Mesenteric fat pad (tissue), 1 donor: ENCODE results near the gene TNKS2. TPM values are rescaled to one million over a fixed set of nuclear protein-coding genes. Genes with fewer than 3 reads are reported as not detected.
"Not testable (repeated sequence)": the region's sequence is repeated elsewhere in the genome, so short reads cannot be mapped to it uniquely, and the experiment has no call there.

Experiments used
- DNase-seq: peaks from one replicate; pipeline ENCODE4 v3.0.0-alpha.2; 2020; ENCODE audit warnings: low spot score
- total RNA-seq: library from RNA; stranded (reverse); fragmentation: NEBNext Ultra II Directional; extraction: Animal tissue kit (Norgen Biotek cat#: 25700); gene quantifications from one replicate; pipeline ENCODE4 v1.2.1, GENCODE V29; 2021
- donor health status: DM: yes; HTN: yes; CAD: no.

TNKS2 gene
- total RNA-seq, 1 donor from 2014 or later: 33.7 TPM

DNA sequence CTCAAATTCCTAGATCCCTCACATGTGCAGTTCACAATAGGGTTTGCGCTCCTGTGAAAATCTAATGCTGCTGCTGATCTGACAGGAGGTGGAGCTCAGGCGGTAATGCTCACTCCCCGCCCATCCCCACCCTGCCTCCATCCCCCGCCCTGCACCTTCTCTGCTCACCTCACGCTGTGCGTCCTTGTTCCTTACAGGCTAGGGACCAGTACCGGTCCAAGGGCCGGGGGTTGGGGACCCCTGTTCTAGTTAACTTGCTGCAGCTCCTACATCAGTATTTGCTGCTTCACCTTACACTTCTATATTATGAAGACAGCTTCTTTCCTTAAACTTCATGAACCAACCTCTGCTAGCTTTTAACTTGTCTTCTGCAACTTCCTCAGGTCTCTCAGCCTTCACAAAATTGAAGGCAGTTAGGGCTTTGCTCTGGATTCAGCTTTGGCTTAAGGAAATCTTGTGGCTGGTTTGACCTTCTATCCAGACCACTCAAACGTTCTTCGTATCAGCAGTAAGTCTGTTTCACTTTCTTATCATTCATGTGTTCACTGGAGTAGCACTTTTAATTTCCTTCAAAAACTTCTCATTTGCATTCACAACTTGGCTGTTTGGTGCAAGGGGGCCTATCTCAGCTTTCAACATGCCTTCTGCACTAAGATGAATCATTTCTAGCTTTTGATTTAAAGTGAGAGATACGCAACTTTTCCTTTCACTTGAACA is 1.7 kb upstream of the TNKS2 start:
- DNase-seq: no peak

- DNase-seq: no peak
Observed at GRCh38 chr10:91797048-91797690, 1.1 kb upstream of the TNKS2 start.

- no peak for DNase-seq
Observed at GRCh38 chr10:91798649-91799611, 704 bp downstream of the TNKS2 start.

GRCh38 chr10:91799612-91799975 is 1.4 kb downstream of the TNKS2 start:
- no peak for DNase-seq

GRCh38 chr10:91800182-91800581 is 2.0 kb downstream of the TNKS2 start:
- DNase-seq: no peak

DNA sequence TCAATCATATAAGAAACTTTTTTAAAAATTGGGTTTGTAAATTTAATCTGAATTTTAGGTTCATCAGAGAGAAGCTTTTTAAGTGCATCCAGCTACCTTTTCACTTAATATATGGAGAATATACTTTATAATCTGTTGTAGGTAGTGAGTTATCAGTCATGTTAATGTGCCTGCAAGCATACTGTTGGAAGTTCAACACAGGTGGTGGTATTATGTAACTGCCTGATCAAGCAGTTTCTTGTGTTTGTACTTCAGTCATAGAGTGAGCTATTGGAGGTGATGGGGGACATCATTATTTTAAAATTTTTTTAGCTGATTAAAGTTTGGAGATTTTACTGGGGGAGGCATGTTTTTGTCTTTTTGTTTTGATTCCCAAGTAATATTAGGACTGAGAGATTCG is 2.5 kb downstream of the TNKS2 start:
- no peak for DNase-seq

DNA sequence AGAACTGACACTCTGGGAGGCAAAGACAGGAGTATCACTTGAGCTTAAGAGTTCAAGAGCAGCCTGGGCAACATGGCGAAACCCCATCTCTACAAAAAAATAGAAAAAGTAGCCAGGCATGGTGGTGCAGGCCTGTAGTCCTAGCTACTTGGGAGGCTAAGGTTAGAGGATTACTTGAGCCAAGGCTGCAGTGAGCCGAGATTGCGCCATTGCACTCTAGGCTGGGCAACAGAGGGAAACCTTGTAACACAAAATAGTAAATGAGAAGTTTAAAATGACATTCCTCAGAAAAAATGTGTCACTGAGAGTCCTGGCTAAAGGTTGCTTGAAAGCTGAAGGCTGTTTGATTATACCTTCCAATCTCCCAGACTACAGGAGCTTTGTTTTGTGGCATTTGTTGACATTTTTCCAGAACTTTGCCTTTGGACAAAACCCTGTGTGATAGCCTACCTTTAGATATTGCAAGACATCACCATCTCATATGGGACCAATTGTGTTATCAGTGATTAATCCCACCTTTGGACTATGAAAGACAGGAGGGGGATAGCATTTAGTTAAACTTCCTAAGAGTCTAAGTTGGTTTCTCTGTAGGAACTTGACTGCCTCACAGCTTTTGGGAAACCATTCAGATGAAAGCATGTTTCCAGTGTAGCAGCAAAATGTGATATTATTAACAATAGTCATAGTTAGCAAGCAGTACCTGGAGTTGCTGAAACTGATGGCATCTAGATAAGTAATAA is 5.3 kb downstream of the TNKS2 start:
- DNase-seq: no peak

DNA sequence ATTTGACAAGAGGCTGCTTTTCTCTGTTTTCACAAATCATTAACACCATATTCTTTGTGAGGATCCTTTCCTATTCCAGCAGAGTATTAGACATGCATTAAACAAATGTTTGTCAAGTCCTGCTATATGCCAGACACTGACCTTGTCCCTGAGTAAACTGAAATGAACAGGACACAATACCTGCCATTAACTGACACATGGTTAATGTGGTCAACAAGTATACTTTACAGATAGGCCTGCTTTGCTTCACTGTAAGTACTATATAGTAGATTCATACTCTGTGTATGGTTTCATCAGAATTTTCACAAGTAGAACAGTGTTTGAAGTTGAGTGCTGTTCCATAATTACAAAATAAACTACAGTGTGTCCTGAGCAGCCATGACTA is 5.9 kb downstream of the TNKS2 start:
- DNase-seq: no peak

DNA sequence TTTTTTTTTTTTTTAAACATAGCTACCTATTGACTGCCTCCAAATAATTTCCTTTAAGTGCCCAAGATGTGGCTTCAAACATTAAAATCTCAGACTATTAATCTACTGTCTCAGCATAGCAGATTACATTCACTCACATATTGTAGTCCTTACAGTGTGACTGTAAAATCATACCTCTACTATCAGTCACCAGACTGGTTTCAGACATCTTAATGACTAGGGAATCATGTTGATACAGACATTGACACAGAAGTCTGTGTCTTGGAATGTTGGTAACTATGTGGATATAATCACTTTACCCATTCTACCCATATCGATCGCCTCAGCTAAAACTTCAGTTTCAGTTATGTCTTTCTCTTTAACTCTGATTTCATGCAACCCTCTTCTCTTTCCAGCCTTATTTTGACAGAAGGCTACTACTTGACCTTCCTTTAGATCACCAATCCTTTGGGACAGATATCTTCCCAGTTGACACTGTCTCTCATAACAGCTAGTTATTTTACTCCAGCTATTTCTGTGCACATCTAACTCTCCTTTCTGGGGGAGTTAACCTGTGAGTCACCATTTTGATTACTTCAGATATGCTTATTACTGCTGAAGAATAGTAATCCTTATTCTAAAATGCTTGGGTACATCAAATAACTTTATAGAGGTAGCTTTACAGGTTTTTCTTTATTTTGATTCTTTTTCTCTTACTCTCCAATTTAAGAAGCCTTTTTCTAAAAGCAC is 7.0 kb downstream of the TNKS2 start:
- no peak for DNase-seq

- not testable (repeated sequence) for DNase-seq
Observed at GRCh38 chr10:91807264-91807663, 9.0 kb downstream of the TNKS2 start.

DNA sequence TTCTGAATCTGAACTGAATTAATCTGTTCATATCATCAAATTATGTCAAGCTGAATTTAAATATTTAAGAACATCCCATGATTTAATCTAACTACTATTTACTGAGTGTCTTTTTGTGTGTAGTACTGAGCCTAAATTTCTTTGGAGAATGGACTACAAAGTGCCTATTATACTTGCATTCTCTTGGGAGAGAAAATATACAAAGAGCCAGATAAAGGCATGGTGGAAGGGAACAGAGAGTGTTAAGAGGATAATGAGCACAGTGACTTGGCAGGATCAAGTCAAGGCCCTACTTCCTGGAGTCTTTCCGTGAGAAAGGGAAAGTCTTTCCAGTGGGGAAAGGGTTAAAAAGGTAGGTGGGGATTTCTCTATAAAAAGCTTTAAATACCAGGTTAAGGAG is 15.0 kb downstream of the TNKS2 start:
- no peak for DNase-seq

DNA sequence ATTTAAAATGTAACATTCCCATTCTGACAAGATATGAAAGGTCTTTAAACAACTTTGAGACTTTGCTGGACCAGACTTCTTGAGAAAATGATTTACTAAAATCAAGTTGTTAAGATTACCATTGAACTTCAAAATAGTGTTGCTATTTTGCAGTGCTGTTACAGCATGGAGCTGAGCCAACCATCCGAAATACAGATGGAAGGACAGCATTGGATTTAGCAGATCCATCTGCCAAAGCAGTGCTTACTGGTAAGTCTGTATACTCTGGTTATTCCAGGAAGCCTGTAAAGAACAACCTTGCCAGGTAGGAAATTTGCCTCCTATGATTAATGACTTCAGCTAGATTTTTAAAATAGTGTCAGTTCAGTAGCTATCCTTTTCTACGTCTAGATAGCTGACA is 18.8 kb downstream of the TNKS2 start:
- DNase-seq: no peak

DNA sequence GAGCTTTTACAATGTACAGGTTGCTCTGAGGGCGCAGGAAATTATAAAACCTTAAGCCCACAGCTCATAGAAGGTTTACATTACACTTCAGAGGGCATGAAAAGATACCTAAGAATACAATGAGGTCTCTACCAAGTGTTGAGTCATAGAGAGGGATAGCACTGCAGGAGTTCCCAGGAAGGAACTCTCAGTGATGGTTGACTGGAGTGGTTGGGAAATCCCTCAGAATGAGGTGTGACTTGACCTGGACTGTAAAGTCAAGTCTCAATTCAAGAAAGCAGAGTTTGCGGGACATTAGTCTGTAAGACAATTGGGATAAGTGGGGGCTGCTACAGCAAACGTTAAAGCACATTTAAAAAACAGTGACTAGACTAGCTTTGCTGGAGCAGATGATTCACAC is 21.9 kb downstream of the TNKS2 start:
- DNase-seq: no peak

GRCh38 chr10:91824076-91824475 is 25.9 kb downstream of the TNKS2 start:
- DNase-seq: no peak

- DNase-seq: no peak
Observed at GRCh38 chr10:91829268-91829667, 31.0 kb downstream of the TNKS2 start.

- no peak for DNase-seq
Observed at GRCh38 chr10:91838199-91838598, 40.0 kb downstream of the TNKS2 start.

DNA sequence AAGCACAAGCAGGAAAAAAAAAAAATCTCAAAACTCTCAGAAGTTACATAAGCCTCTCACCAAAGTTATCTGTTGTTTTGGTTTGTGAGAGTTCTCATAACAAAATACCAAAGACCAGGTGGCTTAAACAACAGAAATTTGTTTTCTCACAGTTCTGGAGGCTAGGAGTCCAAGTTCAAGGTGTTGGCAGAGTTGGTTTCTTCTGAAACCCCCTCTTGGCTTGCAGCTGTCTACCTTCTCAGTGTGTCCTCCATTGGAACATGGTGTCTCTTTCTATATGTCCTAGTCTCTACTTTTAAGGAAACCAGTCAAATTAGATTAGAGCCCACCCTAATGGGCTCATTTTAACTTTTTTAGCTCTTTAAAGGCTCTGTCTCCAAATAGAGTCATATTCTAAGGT is 44.9 kb downstream of the TNKS2 start:
- DNase-seq: no peak

DNA sequence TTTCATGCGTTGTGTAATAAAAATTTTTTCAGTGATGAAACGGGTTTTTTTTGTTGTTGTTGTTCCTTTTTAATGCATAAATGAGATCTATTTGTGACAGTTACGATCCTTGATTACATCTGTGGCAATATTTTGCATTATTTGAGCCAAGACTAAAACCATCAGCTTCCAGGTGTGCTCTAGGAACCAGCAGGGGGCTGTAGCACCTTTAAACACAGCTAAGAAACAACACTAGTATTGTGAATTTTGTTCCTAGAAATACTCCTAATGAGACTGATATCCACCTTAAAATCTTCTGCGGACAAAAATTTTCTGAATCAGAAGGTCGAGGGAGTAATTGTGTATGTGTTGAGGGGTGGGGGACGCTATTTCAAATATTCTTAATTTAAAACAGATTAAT is 58.4 kb downstream of the TNKS2 start:
- no peak for DNase-seq

DNA sequence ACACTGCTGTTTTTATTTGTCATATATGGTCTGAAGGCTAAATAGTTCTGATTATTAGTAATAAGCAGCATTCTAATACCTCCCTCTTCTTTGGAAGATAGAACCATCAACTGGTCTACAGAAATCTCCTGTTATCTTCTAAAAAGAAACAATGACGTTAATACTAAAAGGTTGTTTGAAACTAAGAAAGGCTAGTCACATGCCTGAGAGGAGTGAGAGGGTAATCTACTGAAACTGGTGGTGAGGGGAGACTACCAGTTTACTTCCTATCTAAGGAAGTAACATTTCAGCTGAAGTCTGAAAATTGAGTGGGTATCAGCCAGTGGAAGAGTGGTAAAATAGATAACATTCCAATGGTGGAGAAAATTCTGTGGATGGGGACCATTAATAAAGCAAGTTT is 62.7 kb downstream of the TNKS2 start:
- no peak for DNase-seq

DNA sequence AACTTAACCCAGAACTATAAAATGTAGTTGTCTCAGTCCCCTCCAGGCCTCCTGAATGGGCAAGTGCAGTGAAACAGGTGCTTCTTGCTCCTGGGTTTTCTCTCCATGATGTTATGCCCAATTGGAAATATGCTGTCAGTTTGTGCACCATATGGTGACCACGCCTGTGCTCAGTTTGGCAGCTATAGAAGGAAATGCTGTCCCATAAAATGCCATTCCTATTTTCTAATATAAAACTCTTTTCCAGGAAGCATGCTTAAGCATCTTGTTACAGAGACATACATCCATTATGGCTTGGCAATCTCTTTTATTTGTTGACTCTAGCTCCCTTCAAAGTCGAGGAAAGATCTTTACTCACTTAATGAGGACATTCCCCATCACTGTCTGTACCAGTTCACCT is 65.9 kb downstream of the TNKS2 start:
- no peak for DNase-seq

DNA sequence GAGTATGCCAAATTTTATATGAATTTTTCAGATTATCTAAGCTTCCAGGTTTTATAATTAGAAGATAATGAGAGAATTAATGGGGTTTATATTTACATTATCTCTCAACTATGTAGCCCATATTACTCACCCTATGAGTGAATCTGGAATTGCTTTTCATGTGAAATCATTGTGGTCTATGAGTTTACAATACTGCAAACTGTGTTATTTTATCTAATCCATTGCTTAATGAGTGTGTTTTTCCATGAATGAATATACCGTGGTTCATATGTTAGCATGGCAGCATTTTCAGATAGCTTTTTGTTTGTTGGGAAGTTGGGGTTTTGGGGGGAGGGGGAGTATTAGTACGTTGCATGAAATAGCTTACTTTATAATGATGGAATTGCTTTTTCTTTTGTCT is 66.5 kb downstream of the TNKS2 start:
- no peak for DNase-seq
